ENCODE data around the gene KRTAP10-7.
"Not testable (repeated sequence)": the region's sequence is repeated elsewhere in the genome, so short reads cannot be mapped to it uniquely, and the experiment has no call there.

The KRTAP10-7 gene

GRCh38 chr21:44612029-44612486 lies 11.7 kb downstream of the KRTAP10-7 start, which contains the start of gene KRTAP10-8:
KRTAP10-8 (plus strand) TSS chr21:44612079; CDS start chr21:44612101, 22 bp downstream.
- no peak for DNase-seq (ENCODE audit: low read depth)

DNA sequence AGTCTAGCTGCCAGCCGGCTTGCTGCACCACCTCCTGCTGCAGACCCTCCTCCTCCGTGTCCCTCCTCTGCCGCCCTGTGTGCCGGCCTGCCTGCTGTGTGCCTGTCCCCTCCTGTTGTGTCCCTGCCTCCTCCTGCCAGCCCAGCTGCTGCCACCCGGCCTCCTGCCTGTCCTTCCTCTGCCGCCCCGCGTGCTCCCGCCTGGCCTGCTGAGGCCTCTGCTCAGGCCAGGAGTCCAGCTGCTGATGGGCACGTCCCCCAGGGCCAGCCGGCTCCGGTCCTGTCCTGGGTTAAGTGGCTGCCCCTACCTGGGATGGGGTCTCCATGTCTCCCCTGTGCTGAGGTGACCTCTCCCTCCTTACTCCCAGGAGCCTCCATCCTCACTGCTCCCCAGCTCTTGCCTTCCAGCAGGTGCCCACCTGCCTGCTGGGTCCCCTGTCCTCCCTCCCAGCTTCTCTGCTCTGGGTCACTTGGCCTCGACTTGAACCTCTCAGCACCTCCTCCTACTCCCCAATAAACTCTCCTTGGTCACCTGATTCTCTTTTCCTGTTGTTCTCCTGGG lies 12.4 kb downstream of the KRTAP10-7 start:
- no peak for DNase-seq (ENCODE audit: low read depth)

DNA sequence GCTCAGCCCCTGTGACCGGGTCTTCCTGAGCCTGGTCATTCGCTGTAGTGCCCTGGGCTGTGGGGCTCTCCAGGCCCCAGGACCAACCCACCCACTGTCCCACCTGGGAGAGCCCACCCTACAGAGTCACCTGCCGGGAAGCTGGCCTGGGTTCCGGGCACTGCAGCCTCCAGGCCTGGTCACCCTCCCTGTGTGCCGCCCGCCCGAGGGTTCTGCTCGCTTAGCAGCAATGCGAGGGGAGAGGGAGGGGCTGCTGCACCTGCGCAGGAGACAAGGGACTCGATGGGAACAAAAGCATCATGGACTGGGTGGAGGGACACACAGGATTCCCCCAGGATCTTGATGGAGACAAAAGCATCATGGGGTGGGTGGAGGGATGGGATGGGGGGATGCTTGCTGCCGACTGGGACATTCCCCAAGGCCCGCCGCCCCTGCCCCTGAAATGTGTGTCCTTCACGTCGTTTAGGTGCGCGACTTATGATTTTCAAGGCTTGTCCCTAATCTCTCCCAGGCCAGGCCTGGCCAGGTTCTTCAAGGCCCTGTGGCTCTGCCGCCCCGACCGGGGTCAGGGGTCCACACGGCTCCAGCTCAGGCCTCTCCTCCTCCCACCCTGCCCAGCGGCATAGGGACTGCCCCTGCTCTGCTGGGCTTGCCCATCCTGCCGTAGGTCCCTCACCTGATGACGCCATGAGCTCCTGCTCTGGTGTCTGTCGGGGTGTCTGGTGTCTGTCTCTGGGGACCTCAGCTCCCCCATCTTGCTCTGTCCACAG lies 13.2 kb downstream of the KRTAP10-7 start:
- no peak for DNase-seq (ENCODE audit: low read depth)

DNA sequence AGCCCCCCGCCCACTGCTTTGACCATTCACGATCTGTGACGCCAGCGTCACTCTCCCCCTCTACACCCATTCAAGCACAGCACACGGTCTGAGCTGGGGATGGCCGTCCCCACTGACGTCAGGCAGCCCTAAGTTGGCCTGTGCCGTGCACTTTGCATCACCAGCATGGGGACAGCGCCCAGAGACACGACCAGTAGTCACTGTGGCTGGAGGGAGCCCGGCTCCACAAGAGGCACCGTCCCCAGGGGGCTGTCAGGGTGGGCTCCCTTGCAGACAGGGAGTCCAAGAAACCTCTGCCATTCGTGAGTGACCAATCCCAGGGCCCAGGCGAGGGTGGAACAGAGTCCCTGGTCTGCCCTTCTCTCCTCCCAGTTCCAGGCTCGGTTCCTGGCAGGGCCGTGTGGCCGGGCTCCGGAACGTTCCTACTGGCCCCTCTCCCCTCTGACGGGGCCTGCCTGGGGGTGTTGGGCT lies 13.8 kb downstream of the KRTAP10-7 start:
- DNase-seq (ENCODE audit: low read depth): no peak

DNA sequence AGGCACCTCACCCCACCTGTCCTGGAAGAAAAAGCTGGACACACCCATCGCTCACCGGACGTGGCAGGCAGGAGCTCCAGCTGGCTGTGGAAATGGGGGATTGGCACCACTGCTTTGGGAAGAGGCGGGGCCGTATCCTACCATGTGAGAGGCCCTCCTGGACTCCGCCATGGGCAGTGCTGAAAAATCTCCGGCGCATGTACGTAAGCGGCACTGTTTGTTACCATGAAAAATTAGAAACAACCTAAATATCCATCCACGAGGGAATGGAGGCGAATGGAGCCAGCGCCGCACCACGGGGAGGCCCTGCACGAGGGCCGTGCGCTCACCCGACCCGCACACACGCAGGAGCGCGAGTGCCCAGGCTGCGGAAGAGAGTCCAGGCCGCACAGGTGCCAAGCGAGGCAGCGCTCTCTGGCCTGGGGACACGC lies 14.6 kb downstream of the KRTAP10-7 start:
- no peak for DNase-seq (ENCODE audit: low read depth)

DNA sequence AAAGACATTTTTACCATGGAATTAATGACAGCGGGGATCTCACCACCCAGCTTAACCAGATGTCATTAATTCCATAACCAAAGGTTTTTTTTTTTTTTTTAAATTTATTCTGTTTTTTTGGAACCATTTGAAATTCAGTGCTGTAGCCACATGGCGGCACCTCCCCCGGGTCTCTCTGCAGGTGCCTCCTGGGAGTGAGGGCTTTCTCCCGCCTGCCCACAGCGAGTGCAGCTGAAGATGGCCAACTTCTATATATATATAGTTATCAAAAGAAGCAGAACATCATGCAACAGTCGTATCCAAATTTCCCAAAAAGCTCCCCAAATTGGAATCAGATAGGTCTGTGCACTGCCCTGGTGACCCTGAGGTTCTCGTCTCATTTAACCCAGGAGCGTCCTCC lies 15.1 kb downstream of the KRTAP10-7 start:
- DNase-seq (ENCODE audit: low read depth): no peak

DNA sequence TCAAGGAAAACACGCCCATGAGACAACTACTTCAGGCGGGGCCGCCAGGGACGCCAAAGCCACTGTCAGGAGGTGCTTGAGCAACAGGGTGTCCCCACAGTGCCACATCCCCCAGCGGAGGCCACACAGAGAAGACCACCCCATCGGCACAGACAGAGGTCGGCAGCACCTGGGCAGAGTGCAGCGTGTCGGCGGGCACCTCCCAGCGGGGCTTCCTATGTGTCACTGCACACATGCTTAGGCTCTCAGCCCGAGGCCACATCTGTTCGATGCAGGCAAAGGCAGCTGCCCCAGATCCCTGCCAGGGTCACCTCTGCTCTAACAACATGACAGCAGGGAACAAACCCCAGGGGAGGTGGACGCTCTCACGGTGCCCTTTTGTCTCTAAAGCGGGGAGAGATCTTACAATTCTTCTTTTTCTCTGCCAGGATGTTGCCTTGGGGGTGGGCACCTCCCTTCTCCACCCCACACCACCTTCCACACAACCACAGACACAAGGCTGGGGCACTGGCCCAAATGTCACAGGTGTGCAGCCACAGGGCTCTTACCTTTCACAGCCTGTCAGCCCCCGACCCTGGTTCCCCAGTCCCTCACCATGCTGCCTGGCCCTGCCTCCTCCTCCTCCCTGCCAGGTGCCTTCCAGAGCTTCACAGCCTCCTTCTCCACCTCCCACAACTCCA lies 15.7 kb downstream of the KRTAP10-7 start:
- no peak for DNase-seq (ENCODE audit: low read depth)

DNA sequence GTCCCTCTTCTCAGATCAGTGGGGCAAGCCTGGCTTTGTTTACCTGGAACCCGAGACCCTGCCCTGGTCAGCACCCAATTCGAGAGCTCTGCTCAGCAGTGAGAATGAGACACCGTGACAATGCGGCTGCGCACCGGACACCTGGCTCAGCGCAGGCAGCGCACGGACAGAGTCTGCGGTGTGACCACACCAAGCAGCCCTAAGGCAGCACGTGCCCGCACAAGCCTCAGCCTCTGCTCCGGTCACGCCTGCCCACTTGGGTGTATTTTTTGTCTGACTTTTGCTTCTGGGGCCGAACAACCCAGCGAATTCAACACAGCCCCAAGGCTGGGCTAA lies 16.2 kb downstream of the KRTAP10-7 start:
- no peak for DNase-seq (ENCODE audit: low read depth)

DNA sequence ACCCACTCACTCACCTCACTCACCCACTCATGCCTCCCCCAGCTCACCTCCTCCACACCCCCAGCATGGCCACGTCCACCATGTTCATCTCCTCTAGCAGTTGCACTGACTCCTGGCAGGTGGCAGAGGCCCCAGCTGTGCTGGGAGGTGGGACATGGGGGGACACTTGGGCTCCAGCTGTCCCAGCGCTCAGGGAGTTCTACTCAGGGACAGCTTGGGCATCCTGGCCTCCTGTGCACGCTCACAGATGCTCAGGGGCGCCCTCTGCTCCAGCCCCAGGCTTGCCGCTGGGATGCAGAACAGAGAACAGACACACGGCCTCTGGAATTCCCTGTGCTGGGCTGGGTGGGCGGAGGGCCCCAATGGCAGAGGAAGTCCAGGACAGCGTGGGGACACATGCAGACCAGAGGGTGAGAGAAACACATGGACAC lies 16.7 kb downstream of the KRTAP10-7 start:
- DNase-seq (ENCODE audit: low read depth): no peak

DNA sequence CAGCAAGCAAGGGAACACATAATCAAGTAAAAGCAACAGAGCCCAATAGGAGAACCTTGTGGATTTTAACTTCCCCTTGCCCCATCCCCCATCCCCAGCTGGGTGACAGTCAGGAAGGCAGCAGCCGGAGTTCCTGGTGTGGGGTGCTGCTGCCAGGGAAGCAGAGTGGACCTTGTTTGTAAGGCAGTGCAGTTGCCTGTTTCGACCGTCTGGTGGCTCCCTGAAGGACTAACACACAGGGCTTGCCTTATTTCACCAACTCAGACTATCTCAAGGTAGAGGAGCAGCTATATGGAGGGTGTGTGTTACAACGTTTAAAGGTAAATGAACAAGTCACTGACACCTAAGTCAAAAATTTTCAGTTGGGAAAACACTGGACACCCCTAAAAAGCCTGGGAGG lies 18.1 kb downstream of the KRTAP10-7 start:
- DNase-seq (ENCODE audit: low read depth): no peak

GRCh38 chr21:44618909-44619308 lies 18.5 kb downstream of the KRTAP10-7 start:
- DNase-seq (ENCODE audit: low read depth): no peak

- no peak for DNase-seq (ENCODE audit: low read depth)
These were observed 19.5 kb downstream of the KRTAP10-7 start for GRCh38 chr21:44619886-44620285.

GRCh38 chr21:44623575-44623974 lies 23.2 kb downstream of the KRTAP10-7 start:
- DNase-seq (ENCODE audit: low read depth): no peak

DNA sequence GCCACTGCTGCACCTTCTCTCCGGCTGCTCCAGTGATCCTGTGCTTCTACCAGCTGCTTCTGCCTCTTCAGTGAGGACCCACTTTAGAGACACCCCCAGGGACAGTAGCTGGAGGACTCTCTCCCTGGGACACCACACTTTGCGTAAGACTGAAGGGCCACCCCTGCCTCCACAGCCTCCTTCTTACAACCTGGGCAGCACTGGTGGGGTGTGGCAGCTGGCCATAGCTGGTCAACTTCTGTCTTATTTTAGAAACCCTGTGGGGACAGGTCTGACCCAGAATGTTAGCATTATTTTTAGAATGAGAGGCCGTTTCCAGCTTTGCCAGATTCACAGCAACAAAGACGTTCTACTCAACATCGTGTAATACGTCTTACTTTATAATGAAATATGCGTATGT lies 25.4 kb downstream of the KRTAP10-7 start:
- no peak for DNase-seq (ENCODE audit: low read depth)

- DNase-seq (ENCODE audit: low read depth): no peak
These were observed 25.9 kb downstream of the KRTAP10-7 start for GRCh38 chr21:44626262-44626661.

DNA sequence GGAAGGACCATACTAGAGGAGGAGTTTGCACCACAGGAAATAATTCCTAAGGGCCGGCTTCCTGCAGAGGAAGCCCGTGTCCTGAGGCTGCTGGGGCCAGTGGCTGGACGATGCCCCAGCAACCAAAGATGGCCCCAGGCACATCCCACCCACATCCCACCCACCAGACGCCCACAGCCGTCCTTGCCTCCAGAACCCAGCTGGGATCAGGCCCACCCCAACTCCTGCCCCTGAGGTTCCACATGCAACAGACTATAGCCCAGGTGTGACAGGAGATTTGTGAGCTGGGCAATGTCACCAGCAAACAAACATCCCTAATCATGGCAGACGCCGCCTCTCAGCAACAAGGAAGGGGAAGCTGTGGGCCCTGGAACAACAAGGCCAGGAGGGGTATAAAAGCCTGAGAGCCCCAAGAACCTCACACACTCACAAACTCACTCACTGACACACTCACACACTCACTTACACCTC lies 26.3 kb downstream of the KRTAP10-7 start, which contains the start of gene KRTAP10-9:
Gene KRTAP10-9, plus strand, starts transcription at position 421 of the 471 bp plus-strand sequence. CDS start 79 bp downstream, outside the sequence.
- DNase-seq (ENCODE audit: low read depth): no peak

DNA sequence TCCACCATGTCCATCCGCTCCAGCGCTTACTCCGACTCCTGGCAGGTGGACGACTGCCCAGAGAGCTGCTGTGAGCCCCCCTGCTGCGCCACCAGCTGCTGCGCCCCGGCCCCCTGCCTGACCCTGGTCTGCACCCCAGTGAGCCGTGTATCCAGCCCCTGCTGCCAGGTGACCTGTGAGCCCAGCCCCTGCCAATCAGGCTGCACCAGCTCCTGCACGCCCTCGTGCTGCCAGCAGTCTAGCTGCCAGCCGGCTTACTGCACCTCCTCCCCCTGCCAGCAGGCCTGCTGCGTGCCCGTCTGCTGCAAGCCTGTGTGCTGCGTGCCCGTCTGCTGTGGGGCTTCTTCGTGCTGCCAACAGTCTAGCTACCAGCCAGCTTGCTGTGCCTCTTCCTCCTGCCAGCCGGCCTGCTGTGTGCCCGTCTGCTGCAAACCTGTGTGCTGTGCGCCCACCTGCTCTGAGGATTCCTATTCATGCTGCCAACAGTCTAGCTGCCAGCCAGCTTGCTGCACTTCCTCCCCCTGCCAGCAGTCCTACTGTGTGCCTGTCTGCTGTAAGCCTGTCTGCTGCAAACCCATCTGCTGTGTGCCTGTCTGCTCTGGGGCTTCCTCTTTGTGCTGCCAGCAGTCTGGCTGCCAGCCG lies 26.9 kb downstream of the KRTAP10-7 start:
- not testable (repeated sequence) for DNase-seq (ENCODE audit: low read depth)

GRCh38 chr21:44627831-44628233 lies 27.4 kb downstream of the KRTAP10-7 start:
- not testable (repeated sequence) for DNase-seq (ENCODE audit: low read depth)

DNA sequence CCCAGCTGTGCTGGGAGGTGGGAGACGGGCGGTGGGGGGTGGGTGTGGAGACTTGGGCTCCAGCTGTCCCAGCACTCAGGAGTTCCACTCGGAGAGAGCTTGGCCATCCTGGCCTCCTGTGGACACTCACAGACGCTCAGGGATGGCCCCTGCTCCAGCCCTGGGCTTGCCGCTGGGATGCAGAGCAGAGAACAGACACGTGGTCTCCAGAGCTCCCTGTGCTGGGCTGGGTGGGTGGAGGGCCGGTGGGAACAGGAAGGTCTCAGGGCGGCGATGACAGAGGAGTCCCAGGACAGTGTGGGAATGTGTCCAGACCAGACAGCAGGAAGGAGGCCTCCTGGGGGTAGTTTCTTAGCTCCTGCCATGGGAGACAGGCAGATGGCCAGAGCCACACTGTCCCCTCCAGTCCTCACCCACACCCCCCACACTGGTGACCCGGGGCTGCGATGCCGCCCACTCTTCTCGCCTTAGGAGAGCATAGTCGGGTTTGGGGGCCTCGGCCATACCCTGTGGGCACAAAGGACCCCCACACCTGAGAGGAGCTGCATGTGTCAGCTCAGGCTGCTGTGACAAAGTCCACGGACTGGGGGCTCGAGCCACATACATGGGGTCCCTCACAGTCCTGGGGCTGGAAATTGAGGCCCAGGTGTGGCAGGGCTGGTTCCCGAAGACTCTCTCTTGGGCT lies 28.5 kb downstream of the KRTAP10-7 start:
- no peak for DNase-seq (ENCODE audit: low read depth)

DNA sequence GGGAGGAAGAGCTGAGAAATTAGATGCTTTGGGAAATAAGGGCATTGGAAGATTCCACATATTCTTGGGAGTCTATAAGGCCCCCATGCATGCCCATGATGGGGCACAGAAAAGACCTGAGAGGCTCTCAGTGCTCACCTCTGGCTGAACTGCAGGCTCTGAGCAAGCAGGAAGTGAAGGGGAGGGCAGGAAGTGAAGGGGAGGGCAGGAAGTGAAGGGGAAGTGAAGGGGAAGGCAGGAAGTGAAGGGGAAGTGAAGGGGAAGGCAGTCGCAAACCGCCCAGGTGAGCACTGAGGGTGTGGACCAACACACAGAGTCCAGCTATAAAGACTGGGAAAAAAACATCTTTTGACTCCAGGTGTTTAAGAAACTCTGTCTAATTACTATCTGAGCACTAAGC lies 30.0 kb downstream of the KRTAP10-7 start:
- no peak for DNase-seq (ENCODE audit: low read depth)

DNA sequence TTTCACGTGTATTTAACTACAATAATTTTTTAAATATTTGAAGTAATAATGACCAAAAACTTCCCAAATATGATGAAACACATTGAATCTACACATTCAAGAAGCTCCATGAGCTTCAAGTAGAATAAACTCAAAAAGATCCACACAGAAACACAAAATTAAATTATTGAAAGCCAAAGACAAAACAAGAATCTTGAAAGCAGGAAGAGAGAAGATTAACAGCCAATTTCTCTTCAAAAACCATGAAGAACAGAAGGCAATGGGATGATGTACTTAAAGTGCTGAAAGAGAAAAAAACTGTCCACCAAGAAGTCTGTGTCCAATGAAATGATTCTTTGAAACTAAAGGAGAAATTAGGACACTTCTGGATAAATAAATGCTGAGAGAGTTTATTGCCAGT lies 31.7 kb downstream of the KRTAP10-7 start:
- no peak for DNase-seq (ENCODE audit: low read depth)
